IMR-90 (cell line): ENCODE data around the gene TIAM1. TPM values are rescaled to one million over a fixed set of nuclear protein-coding genes. Genes with fewer than 3 reads are reported as not detected.

Experiments used
- ATAC-seq: fragments of 200-7000 bp; cut with Tn5 transposase; 2 replicates; pipeline ENCODE4 v1.9.1; 2020; ENCODE audit warnings: low read depth, mild to moderate bottlenecking, moderate library complexity
- BruUV-seq: library from RNA; stranded (reverse); fragments of 400-500 nt; replicated peaks from 2 replicates; lab custom pipeline; 2021; lab: Mats Ljungman, UMichigan
- CTCF ChIA-PET: fragments of 300-600 bp; formaldehyde crosslinking; extraction: SDS; loops from one replicate; lab custom pipeline; 2021; ENCODE audit warnings: antibody characterized with exemption; lab: Yijun Ruan, JAX
- POLR2A ChIA-PET: fragments of 300-600 bp; sonication (Branson Sonifier 250); formaldehyde crosslinking; loops from one replicate; lab custom pipeline; 2022; ENCODE audit warnings: antibody characterized with exemption; ENCODE audit not compliant: unreplicated experiment; lab: Charles Lee
- DNase-seq: peaks from one replicate; pipeline ENCODE4 v3.0.0; 2013
- H2AFZ ChIP-seq: replicated peaks from 2 replicates; pipeline ENCODE3; 2013; ENCODE audit warnings: low read length, mild to moderate bottlenecking; ENCODE audit not compliant: poor library complexity
- H2AK5ac ChIP-seq: 2 replicates; pipeline ENCODE4 v1.6.1; 2013; ENCODE audit warnings: low read depth, low read length, inconsistent platforms
- H2AK9ac ChIP-seq: replicated peaks from 2 replicates; pipeline ENCODE3; 2013; ENCODE audit warnings: mild to moderate bottlenecking, low read depth, low read length, moderate library complexity; ENCODE audit not compliant: poor library complexity
- H2BK120ac ChIP-seq: 2 replicates; pipeline ENCODE4 v1.6.1; 2013; ENCODE audit warnings: low read depth, low read length, inconsistent platforms
- H2BK15ac ChIP-seq: 3 replicates; pipeline ENCODE4 v1.6.1; 2013; ENCODE audit warnings: low read depth, low read length, inconsistent platforms
- H2BK20ac ChIP-seq: 2 replicates; pipeline ENCODE4 v1.6.1; 2013; ENCODE audit warnings: low read depth, mild to moderate bottlenecking, inconsistent platforms, low read length, moderate library complexity
- H2BK5ac ChIP-seq: 2 replicates; pipeline ENCODE4 v1.6.1; 2013; ENCODE audit warnings: mild to moderate bottlenecking, low read depth, low read length, inconsistent platforms; ENCODE audit not compliant: poor library complexity, severe bottlenecking
- H3K14ac ChIP-seq: replicated peaks from 2 replicates; pipeline ENCODE4 v1.6.1; 2013; ENCODE audit warnings: low read depth, low read length, inconsistent platforms
- H3K18ac ChIP-seq: 2 replicates; pipeline ENCODE4 v1.6.1; 2013; ENCODE audit warnings: low read depth, low read length, control low read depth
- H3K23ac ChIP-seq: 2 replicates; pipeline ENCODE4 v1.6.1; 2013; ENCODE audit warnings: low read depth, low read length, inconsistent platforms
- H3K27ac ChIP-seq: 2 replicates; pipeline ENCODE4 v1.5.1; 2013; ENCODE audit warnings: mild to moderate bottlenecking, control low read depth, low read length; ENCODE audit not compliant: insufficient read depth
- H3K27me3 ChIP-seq: 2 replicates; pipeline ENCODE4 v1.6.1; 2013; ENCODE audit warnings: low read length; ENCODE audit not compliant: control insufficient read depth, insufficient read depth
- H3K36me3 ChIP-seq: 2 replicates; pipeline ENCODE4 v1.6.1; 2013; ENCODE audit warnings: low read length, mixed read lengths; ENCODE audit not compliant: control insufficient read depth, insufficient read depth
- H3K4ac ChIP-seq: 2 replicates; pipeline ENCODE4 v1.6.1; 2013; ENCODE audit warnings: low read depth, low read length, inconsistent platforms
- H3K4me1 ChIP-seq: 2 replicates; pipeline ENCODE4 v1.6.1; 2013; ENCODE audit warnings: low read length, mixed read lengths; ENCODE audit not compliant: control insufficient read depth, insufficient read depth
- H3K4me2 ChIP-seq: 2 replicates; pipeline ENCODE4 v1.6.1; 2013; ENCODE audit warnings: low read depth, mild to moderate bottlenecking, control low read depth, low read length, moderate library complexity
- H3K4me3 ChIP-seq: 2 replicates; pipeline ENCODE4 v1.5.1; 2013; ENCODE audit warnings: low read depth, mild to moderate bottlenecking, control low read depth, low read length, moderate library complexity; ENCODE audit not compliant: insufficient read depth
- H3K56ac ChIP-seq: 2 replicates; pipeline ENCODE4 v1.6.1; 2013; ENCODE audit warnings: low read length, inconsistent platforms; ENCODE audit not compliant: insufficient read depth; ENCODE audit errors: extremely low read depth
- H3K79me1 ChIP-seq, 2 experiments: 2 replicates each; pipeline ENCODE4 v1.6.1; 2013; ENCODE audit warnings: low read length in 2 of 2, inconsistent platforms in 1 of 2, low read depth in 1 of 2
- H3K9ac ChIP-seq: 2 replicates; pipeline ENCODE4 v1.6.1; 2013; ENCODE audit warnings: low read depth, low read length, control low read depth
- H3K9me1 ChIP-seq: 2 replicates; pipeline ENCODE4 v1.6.1; 2013; ENCODE audit warnings: low read length, inconsistent platforms; ENCODE audit not compliant: insufficient read depth
- H3K9me3 ChIP-seq: 2 replicates; pipeline ENCODE4 v1.6.1; 2013; ENCODE audit warnings: low read length; ENCODE audit not compliant: control insufficient read depth, insufficient read depth
- H4K20me1 ChIP-seq: 2 replicates; pipeline ENCODE4 v1.6.1; 2013; ENCODE audit warnings: low read length, inconsistent platforms; ENCODE audit not compliant: insufficient read depth
- H4K5ac ChIP-seq: 2 replicates; pipeline ENCODE4 v1.6.1; 2013; ENCODE audit warnings: mild to moderate bottlenecking, low read depth, low read length, control low read depth
- H4K8ac ChIP-seq, 2 experiments: 2 replicates each; pipeline ENCODE4 v1.6.1; 2013; ENCODE audit warnings: low read depth in 2 of 2, low read length in 2 of 2, control low read depth in 1 of 2, inconsistent platforms in 1 of 2
- H4K91ac ChIP-seq: 2 replicates; pipeline ENCODE4 v1.6.1; 2013; ENCODE audit warnings: low read depth, low read length, inconsistent platforms; ENCODE audit not compliant: insufficient read depth
- CEBPB ChIP-seq: IDR thresholded peaks from 2 replicates; pipeline ENCODE4 v1.6.1; 2012; ENCODE audit warnings: low read depth, low read length, improper control_type of control experiment
- MAFK ChIP-seq: IDR thresholded peaks from 2 replicates; pipeline ENCODE4 v1.6.1; 2012; ENCODE audit warnings: low read depth, low read length, improper control_type of control experiment
- MAZ ChIP-seq: IDR thresholded peaks from 2 replicates; pipeline ENCODE4 v1.6.1; 2012; ENCODE audit warnings: low read depth, mild to moderate bottlenecking, low read length, improper control_type of control experiment, moderate library complexity, borderline replicate concordance
- RAD21 ChIP-seq: IDR thresholded peaks from 2 replicates; pipeline ENCODE4 v1.6.1; 2012; ENCODE audit warnings: low read length, improper control_type of control experiment
- RCOR1 ChIP-seq: IDR thresholded peaks from 2 replicates; pipeline ENCODE4 v1.6.1; 2012; ENCODE audit warnings: mild to moderate bottlenecking, low read length, improper control_type of control experiment; ENCODE audit not compliant: insufficient replicate concordance
- USF2 ChIP-seq: fragments of 150-350 bp; IDR thresholded peaks from 2 replicates; pipeline ENCODE4 v1.6.1; 2017; ENCODE audit warnings: mild to moderate bottlenecking, antibody characterized with exemption, low read length, low read depth
- WGBS, 2 experiments: methylation state at CpG; one replicate each; pipeline versions ENCODE4 v1.1.5 to v1.1.7; 2013; ENCODE audit warnings: missing lambda C conversion rate in 2 of 2; ENCODE audit not compliant: insufficient read length in 1 of 2; ENCODE audit errors: extremely low coverage in 2 of 2; 5-methylcytosine and 5-hydroxymethylcytosine counted together
- dilution Hi-C: fragments of 300-500 bp; cut with HindIII; formaldehyde crosslinking; loops from one replicate; pipeline ENCODE4 v1.14.3; 2018; ENCODE audit warnings: low sequenced_read_pairs; ENCODE audit not compliant: unreplicated experiment
- in situ Hi-C: fragments of 300-500 bp; cut with MboI; formaldehyde crosslinking; loops from 3 replicates; pipeline ENCODE4 v1.14.3; 2019; ENCODE audit warnings: low sequenced_read_pairs, inconsistent platforms, mixed read lengths
- intact Hi-C: fragments of 100-400 bp; cut with micrococcal nuclease; formaldehyde crosslinking; loops from 2 replicates; pipeline ENCODE4 v1.10.0; 2022
- polyA plus RNA-seq, 3 experiments: library from polyadenylated mRNA; depleted of rRNA; stranded (reverse); fragments of >200 nt; gene quantifications; 2 replicates each; pipeline ENCODE4 v1.2.3, GENCODE V29; 2012; ENCODE audit warnings: low replicate concordance in 1 of 3
- total RNA-seq: library from RNA; depleted of rRNA; stranded (reverse); fragments of >200 nt; gene quantifications from 2 replicates; pipeline ENCODE4 v1.2.3, GENCODE V29; 2012
- TF ChIP-seq, protein P1 (sequence below): conservative IDR thresholded peaks from 2 replicates; pipeline ENCODE4 v1.5.1; 2012; ENCODE audit warnings: mild to moderate bottlenecking, low read depth, low read length, improper control_type of control experiment

The TIAM1 gene
- total and polyA plus RNA-seq, 2 of the 4 experiments (the other 2 are of a cell fraction): 2.9 to 9.3 TPM

GRCh38 chr21:31099122-31099521 is 244.9 kb downstream of the TIAM1 start:
- no peak overlapping the region for H4K91ac ChIP-seq
- intact Hi-C loops: no loop called here
- H4K5ac ChIP-seq: no peak overlapping the region
- no peak overlapping the region for H2BK120ac ChIP-seq
- H2AK9ac ChIP-seq: no peak overlapping the region
- ATAC-seq: no peak
- no peak overlapping the region for H3K23ac ChIP-seq
- H2BK5ac ChIP-seq: no peak overlapping the region
- no peak overlapping the region for H3K4me2 ChIP-seq
- dilution Hi-C loops: no loop called here
- no peak overlapping the region for H2AFZ ChIP-seq
- no peak overlapping the region for H3K4me3 ChIP-seq
- no peaks in the 10 kb centered on the region for H3K36me3 ChIP-seq
- H2AK5ac ChIP-seq: no peak overlapping the region
- H3K9ac ChIP-seq: no peak overlapping the region
- no peaks in the 10 kb centered on the region for H3K9me3 ChIP-seq
- H3K9me1 ChIP-seq: no peaks in the 10 kb centered on the region
- no peak overlapping the region for H2BK20ac ChIP-seq
- no peak overlapping the region for H3K4ac ChIP-seq
- ChIA-PET POLR2A (no interaction called here), CTCF (interaction anchor here (0.5 to 1.5 kb wide), 7 partner anchors 9 to 507 kb away, joined by 3 to 9 read pairs (median 4); no protein-coding TSS in a partner anchor)
- H3K18ac ChIP-seq: no peak overlapping the region
- no peak overlapping the region for H4K8ac ChIP-seq
- no TSS peak for BruUV-seq
- H3K27ac ChIP-seq: no peak overlapping the region
- H3K27me3 ChIP-seq: no peaks in the 10 kb centered on the region
- in situ Hi-C loops: loop anchor here (5.0 to 25.0 kb wide), 3 partner anchors 83 to 2012 kb away; no protein-coding TSS in a partner anchor
- DNase-seq: no peak
- no peak overlapping the region for H2BK15ac ChIP-seq
- no peaks in the 10 kb centered on the region for H4K20me1 ChIP-seq
- TF ChIP-seq CEBPB (no peak), RCOR1 (no peak), USF2 (no peak), MAFK (no peak), RAD21 (no peak), MAZ (no peak)
- TF ChIP-seq, protein P1, sequence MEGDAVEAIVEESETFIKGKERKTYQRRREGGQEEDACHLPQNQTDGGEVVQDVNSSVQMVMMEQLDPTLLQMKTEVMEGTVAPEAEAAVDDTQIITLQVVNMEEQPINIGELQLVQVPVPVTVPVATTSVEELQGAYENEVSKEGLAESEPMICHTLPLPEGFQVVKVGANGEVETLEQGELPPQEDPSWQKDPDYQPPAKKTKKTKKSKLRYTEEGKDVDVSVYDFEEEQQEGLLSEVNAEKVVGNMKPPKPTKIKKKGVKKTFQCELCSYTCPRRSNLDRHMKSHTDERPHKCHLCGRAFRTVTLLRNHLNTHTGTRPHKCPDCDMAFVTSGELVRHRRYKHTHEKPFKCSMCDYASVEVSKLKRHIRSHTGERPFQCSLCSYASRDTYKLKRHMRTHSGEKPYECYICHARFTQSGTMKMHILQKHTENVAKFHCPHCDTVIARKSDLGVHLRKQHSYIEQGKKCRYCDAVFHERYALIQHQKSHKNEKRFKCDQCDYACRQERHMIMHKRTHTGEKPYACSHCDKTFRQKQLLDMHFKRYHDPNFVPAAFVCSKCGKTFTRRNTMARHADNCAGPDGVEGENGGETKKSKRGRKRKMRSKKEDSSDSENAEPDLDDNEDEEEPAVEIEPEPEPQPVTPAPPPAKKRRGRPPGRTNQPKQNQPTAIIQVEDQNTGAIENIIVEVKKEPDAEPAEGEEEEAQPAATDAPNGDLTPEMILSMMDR: no peak
- H3K79me1 ChIP-seq: no peaks in the 10 kb centered on the region
- H3K4me1 ChIP-seq: no peaks in the 10 kb centered on the region
- no peak overlapping the region for H3K14ac ChIP-seq
- 70% methylated on average over 6 of the region's 14 CpGs; no CpG with 5 or more reads in 1 of the 2 experiments for WGBS, 2 experiments
- H3K56ac ChIP-seq: no peak overlapping the region
